ENCODE measurements around the gene PITPNC1.
A peak's percentile ranks its signal among the peaks of the same experiment; 100 is the strongest.

PITPNC1 gene

DNA sequence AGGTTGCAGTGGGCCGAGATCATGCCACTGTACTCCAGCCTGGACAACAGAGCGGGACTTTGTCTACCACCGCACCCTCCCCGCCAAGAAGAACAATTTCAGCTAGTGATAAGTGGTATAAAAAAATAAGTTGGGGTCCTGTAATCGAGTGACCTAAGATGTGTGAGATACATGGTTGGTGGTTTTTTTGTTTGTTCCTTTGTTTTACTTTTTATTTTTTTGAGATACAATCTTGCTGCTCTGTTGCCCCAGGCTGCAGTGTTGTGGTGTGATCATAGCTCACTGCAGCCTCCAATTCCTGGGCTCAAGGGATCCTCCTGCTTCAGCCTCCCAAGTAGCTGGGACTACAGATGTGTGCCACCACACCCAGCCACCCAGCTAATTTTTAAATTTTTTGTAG lies 58.7 kb downstream of the PITPNC1 start:
- FAIRE-seq, result no peak

GRCh38 chr17:67436233-67436632 lies 59.2 kb downstream of the PITPNC1 start:
- FAIRE-seq, result no peak

- no peak for FAIRE-seq
These were observed 61.6 kb downstream of the PITPNC1 start for GRCh38 chr17:67438667-67439066.

DNA sequence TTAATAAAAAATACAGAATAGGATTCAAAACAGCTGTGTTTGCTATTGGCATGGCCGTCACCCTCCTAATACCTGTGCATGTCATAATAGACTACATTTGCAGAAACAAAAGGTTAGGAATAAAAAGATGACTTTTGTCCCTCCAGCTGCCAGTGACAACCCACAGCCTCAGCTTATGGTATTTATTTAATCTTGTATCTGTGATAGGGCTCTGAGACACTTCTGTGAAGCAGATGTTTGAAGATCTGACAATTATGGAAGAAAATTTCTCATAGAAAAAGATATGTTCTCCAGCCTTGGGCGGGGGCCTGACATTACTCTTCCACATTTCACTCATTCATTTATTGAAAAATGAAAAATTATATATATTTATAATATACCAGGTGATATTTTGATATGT lies 62.2 kb downstream of the PITPNC1 start:
- no peak for FAIRE-seq

DNA sequence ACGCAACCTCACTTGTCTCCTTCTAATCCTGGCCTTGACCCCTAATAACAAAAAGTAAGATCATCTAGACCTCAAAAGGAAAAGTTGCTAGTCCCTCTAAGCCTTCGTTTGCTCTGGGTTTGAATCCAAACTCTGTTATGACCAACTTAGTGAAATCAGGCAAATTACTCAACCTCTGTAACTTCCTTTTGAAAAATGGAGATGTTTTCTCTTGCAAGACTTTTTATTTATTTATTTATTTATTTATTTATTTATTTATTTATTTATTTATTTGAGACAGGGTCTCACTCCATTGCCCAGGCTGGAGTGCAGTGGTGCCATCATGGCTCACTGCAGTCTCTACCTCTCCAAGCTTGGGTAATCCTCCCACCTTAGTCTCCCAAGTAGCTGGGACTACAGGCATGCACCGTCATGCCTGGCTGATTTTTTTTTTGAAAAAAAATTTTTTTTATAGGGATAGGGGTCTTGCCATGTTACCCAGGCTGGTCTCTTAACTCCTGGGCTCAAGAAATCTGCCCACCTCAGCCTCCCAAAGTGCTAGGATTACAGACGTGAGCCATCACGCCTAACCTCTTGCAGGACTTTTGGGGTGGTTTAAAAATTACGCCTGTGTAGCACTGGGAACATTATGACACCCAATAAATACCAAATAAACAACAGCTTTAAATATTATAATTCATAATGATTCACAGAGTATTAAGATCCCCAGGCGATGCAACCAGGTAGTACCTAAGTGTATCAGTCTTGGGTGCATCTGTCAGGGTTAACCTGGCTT lies 63.4 kb downstream of the PITPNC1 start:
- FAIRE-seq, result no peak

- FAIRE-seq, result no peak
These were observed 64.2 kb downstream of the PITPNC1 start for GRCh38 chr17:67441052-67441895.

GRCh38 chr17:67441896-67442219 lies 64.8 kb downstream of the PITPNC1 start:
- FAIRE-seq, result no peak

DNA sequence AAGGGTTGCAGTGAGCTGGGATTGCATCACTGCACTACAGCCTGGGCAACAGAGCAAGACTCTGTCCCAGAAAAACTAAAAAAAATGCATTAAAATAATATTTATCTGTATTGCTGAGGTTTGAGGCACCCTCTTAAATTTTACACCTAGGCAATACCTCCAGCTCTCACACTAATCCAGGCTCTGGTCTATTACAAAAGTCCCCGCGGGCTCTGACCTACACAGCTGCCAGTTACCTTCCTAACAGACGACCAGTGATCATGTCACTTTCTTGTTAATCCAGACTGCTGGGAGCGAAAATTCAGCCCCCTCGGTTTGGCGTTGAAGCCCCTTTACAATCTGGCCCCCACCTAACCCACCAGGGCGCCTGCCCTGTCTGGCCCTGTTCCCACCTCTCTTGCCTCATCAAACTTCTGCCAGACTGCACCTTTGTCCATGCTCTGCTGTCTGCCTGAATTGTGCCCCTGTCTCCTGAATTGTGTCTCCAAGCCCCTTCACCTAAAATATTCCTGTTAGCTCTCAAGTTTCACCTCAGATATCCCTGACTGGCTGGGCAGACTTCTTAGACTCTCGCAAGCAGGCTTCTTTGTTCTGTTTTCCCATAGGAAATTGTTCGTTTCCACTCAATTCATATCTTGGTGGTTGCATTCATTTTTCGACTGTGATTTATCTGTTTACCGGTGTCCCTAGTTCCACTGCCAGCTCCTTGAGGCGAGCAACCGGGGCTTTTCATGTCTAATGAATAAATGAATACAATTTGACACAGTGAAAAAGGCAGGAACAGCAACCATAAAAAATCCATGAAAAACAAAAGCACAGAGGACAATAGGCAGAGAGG lies 65.9 kb downstream of the PITPNC1 start:
- FAIRE-seq, result no peak

DNA sequence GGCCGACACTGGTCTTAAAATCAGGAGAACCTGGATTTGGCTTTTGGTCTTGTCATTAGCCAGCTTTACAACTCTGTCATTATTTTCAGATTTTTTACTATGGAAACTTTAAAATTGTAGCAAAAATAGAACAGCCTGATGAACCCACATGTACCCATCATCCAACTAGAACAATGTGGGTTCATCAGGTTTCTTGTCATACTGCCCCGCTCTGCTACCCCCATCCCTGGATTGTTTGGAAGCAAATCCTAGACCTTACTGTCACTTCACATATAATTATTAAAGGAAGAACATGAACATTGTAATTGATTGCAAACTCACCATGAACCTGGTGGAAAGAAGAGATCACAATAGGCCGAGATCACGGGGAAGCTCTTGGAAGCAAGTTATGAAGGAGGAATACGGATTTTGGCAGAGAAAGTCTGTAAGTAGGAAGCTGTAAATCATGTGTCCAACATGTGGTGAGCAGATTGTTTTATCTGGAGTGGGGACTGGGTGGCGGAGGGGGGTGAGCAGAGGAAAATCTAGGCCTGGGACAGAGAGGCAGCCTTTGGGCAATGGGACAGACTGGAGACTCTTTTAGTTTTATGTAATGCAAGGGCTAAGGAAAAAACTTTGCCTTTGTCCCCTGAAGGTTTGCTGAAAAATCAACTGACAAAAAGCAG lies 67.0 kb downstream of the PITPNC1 start:
- peak; percentile 48 for FAIRE-seq

DNA sequence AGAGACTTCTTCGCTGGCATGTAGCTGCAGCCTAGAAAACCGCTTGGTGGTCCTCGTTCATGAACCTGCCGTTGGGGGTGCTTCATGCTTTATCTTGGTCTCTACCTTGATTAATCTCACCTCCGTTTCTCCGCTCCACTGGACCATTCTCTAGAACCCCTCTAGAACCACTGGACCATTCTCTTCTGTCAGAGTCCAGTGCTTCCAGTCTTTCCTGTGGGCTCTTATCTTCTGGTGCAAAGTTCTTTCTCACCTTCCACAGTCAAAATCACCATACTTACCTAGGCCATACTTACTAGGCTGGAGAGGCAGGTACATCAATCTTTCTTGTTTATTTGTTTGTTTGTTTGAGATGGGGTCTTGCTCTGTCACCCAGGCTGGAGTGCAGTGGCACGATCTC lies 71.4 kb downstream of the PITPNC1 start:
- FAIRE-seq, result no peak

GRCh38 chr17:67449065-67449464 lies 72.0 kb downstream of the PITPNC1 start:
- no peak for FAIRE-seq

GRCh38 chr17:67449845-67450755 lies 73.0 kb downstream of the PITPNC1 start:
- no peak for FAIRE-seq

GRCh38 chr17:67452681-67453554 lies 75.8 kb downstream of the PITPNC1 start:
- no peak for FAIRE-seq

- no peak for FAIRE-seq
These were observed 79.0 kb downstream of the PITPNC1 start for GRCh38 chr17:67456103-67456502.

GRCh38 chr17:67456889-67457288 lies 79.8 kb downstream of the PITPNC1 start:
- FAIRE-seq, result no peak

DNA sequence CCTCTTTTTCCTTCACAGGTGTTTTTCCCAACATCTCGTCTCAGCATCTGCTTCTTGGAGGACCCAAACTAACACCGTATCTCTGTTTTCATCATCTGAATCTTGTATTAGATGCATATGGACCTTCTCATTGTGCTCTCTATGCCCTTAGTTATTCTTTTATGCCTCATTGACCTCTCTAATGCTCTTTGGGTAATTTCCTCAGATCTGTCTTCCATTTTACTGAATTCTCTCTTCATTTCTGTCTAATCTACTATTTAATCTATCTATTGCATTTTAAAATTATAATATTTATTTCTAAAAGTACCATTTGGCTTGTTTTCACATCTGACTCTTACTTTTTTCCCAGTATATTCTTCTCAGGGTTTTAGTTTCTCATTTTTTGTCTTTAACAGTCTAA lies 81.1 kb downstream of the PITPNC1 start:
- no peak for FAIRE-seq

- no peak for FAIRE-seq
These were observed 82.9 kb downstream of the PITPNC1 start for GRCh38 chr17:67459985-67460384.

DNA sequence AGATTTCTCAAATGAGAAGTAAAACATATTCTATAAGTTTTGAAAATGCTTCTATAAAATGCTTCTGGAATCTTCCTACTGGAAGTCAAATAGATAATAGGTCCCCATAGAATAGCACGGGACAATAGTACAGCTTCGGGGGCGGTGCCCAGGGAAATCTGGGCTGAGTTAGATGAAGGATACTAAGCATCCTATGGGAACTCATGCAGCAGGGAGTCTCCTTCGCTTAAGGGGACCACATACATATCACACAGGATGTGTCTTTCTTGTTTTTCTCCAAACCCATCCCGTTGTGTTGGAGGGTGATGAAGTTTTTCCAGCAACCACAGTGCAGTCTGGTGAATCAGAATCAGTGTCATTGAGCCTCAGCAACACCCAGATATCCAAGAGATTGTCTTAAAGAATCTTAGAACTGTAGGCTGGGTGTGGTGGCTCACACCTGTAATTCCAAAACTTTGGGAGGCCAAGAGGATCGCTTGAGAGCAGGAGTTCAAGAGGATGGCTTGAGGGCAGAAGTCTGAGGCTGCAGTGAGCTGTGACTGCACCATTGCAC lies 84.2 kb downstream of the PITPNC1 start:
- FAIRE-seq, result no peak

GRCh38 chr17:67461876-67462275 lies 84.8 kb downstream of the PITPNC1 start:
- FAIRE-seq, result no peak

- no peak for FAIRE-seq
These were observed 89.2 kb downstream of the PITPNC1 start for GRCh38 chr17:67466251-67466796.

All from endometrium (tissue), 2 donors.